Ecto neural progenitor cell (in vitro differentiated cells): ENCODE results near the gene FADS2.
A peak's percentile ranks its signal among the peaks of the same experiment; 100 is the strongest.
"Not testable (repeated sequence)": the region's sequence is repeated elsewhere in the genome, so short reads cannot be mapped to it uniquely, and the experiment has no call there.

Source experiments
- DNase-seq: peaks from one replicate; pipeline ENCODE4 v3.0.0-alpha.2; 2018; ENCODE audit warnings: low spot score

The FADS2 gene

GRCh38 chr11:61869429-61869707 is 41.3 kb downstream of the FADS2 start:
- DNase-seq = no peak

- peak; percentile 52 for DNase-seq
Measured at GRCh38 chr11:61869708-61870451, 41.8 kb downstream of the FADS2 start.

- no peak for DNase-seq
Measured at GRCh38 chr11:61870541-61871031, 42.5 kb downstream of the FADS2 start.

GRCh38 chr11:61871158-61871597 is 43.1 kb downstream of the FADS2 start:
- DNase-seq = peak; percentile 91

- DNase-seq = no peak
Measured at GRCh38 chr11:61872935-61873565, 45.0 kb downstream of the FADS2 start.

GRCh38 chr11:61873588-61874376 is 45.7 kb downstream of the FADS2 start:
- no peak for DNase-seq

- no peak for DNase-seq
Measured at GRCh38 chr11:61874377-61874809, 46.3 kb downstream of the FADS2 start.

- no peak for DNase-seq
Measured at GRCh38 chr11:61874853-61875252, 46.8 kb downstream of the FADS2 start.

GRCh38 chr11:61875698-61876097 is 47.6 kb downstream of the FADS2 start:
- DNase-seq = no peak

GRCh38 chr11:61879152-61879551 is 51.1 kb downstream of the FADS2 start:
- DNase-seq = no peak

GRCh38 chr11:61880031-61880430 is 51.9 kb downstream of the FADS2 start:
- no peak for DNase-seq

- no peak for DNase-seq
Measured at GRCh38 chr11:61880454-61880853, 52.4 kb downstream of the FADS2 start.

GRCh38 chr11:61881397-61881796 is 53.3 kb downstream of the FADS2 start:
- no peak for DNase-seq

- not testable (repeated sequence) for DNase-seq
Measured at GRCh38 chr11:61882267-61882666, 54.2 kb downstream of the FADS2 start.

GRCh38 chr11:61882879-61883278 is 54.8 kb downstream of the FADS2 start:
- no peak for DNase-seq

- DNase-seq = no peak
Measured at GRCh38 chr11:61883327-61883726, 55.2 kb downstream of the FADS2 start.

GRCh38 chr11:61883947-61884346 is 55.8 kb downstream of the FADS2 start:
- DNase-seq = no peak

- DNase-seq = no peak
Measured at GRCh38 chr11:61885166-61885778, 57.2 kb downstream of the FADS2 start.

GRCh38 chr11:61885784-61886580 is 57.9 kb downstream of the FADS2 start:
- no peak for DNase-seq

- no peak for DNase-seq
Measured at GRCh38 chr11:61886643-61887042, 58.5 kb downstream of the FADS2 start.

GRCh38 chr11:61887839-61888494 is 59.9 kb downstream of the FADS2 start:
- no peak for DNase-seq
